Upper lobe of left lung (tissue), 4 donors: ENCODE data around the gene LRRC7.

ENCODE experiments used
- EP300 ChIP-seq, 4 donors: sonication (generic); formaldehyde crosslinking; IDR thresholded peaks; one replicate each; pipeline ENCODE4 v1.5.1; 2017; ENCODE audit warnings: antibody characterized with exemption in 4 of 4, control low read depth in 2 of 4
- POLR2A ChIP-seq, 4 donors: fragments of 450-650 bp; IDR thresholded peaks; one replicate each; pipeline ENCODE4 v1.5.1; 2016 to 2017; ENCODE audit warnings: antibody characterized with exemption in 4 of 4, mild to moderate bottlenecking in 2 of 4
- POLR2AphosphoS5 ChIP-seq, 2 donors: sonication (generic); formaldehyde crosslinking; IDR thresholded peaks; one replicate each; pipeline ENCODE4 v1.5.1; 2017; ENCODE audit warnings: antibody characterized with exemption in 2 of 2
- TF ChIP-seq, protein P1 (sequence below), 6 experiments: fragments of 450-650 bp in 4 of 6; fragments of 200-600 bp in 2 of 6; sonication (generic) in 2 of 6; IDR thresholded peaks; one replicate each; pipeline ENCODE4 v1.5.1; 2016 to 2019; ENCODE audit warnings: antibody characterized with exemption in 6 of 6

DNA sequence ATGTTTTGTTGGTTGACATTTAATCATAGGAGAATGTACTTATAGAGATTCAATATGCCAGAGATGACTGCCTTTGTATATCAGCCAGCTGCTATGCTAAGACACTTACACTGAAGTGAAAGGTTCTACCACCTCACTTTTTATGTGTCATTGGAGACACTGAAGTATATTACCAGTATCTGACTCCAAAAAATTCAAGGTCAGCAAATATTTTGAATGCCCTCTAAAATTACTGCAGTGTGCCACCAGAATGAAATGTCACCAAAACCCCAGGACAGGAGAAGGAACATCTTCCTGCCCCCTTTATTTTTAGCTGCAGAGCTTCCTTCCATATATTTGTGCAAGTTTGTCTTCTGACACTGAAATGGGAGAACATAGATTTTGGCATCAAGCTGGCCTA, 496.1 kb downstream of the LRRC7 start:
- TF ChIP-seq, protein P1, sequence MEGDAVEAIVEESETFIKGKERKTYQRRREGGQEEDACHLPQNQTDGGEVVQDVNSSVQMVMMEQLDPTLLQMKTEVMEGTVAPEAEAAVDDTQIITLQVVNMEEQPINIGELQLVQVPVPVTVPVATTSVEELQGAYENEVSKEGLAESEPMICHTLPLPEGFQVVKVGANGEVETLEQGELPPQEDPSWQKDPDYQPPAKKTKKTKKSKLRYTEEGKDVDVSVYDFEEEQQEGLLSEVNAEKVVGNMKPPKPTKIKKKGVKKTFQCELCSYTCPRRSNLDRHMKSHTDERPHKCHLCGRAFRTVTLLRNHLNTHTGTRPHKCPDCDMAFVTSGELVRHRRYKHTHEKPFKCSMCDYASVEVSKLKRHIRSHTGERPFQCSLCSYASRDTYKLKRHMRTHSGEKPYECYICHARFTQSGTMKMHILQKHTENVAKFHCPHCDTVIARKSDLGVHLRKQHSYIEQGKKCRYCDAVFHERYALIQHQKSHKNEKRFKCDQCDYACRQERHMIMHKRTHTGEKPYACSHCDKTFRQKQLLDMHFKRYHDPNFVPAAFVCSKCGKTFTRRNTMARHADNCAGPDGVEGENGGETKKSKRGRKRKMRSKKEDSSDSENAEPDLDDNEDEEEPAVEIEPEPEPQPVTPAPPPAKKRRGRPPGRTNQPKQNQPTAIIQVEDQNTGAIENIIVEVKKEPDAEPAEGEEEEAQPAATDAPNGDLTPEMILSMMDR (IDR thresholded peaks at IDR 0.05), result no peak
- TF ChIP-seq POLR2A (IDR thresholded peaks at IDR 0.05) (no peak), POLR2AphosphoS5 (IDR thresholded peaks at IDR 0.05) (no peak), EP300 (IDR thresholded peaks at IDR 0.05) (no peak)
